ENCODE results near the gene NFKBIZ.

DNA sequence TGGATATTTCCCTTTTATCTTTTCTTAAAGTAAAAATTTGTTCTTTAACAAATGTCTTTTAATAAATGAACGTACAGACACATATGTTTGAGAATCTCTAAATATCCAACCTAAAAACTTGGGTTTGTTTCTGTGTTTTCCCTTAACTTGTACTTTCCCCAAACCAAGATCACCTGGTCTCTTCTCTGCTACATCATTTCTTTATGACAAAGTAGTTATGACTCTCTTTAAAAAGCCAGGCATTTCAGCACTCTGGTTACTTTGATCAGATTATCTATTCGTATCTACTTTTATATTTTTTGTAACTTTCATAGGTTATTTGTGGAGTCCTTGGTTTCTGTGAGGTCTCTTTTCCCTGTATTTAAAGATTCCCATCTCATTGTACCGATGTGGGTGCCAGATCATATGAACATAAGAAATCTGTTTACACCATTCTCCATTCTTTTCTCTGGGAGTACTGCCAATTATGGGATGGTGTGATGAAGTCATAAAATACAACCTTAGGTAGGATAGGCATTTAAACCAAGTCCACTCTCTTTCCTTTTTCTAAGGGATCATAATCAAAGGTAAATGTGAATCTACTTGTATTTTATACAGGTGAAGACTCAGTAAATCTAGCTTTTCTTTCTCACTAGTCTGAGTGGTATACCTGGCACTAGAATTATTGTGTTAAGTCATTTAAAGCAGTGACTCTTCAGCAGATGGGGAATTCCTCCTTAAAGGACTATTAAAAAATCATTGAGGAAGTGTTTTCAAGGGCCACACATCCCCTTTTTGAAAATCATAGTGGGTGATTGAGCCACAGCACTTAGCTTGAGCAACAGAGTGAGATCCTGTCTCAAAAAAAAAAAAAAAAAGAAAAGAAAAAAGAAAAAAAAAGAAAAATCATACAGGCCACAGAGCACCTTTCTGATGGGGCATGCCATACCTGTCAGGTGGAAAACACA, 12.4 kb upstream of the NFKBIZ start:
- TF ChIP-seq EZH2phosphoT487 (IDR thresholded peaks at IDR 0.05; ENCODE audit: insufficient read depth, low read depth) (no peak), EZH2 (IDR thresholded peaks at IDR 0.05; ENCODE audit: insufficient read depth, poor library complexity, severe bottlenecking) (no peak)

All from GM23248 (cell line).